AG09309 (cell line): ENCODE data around the gene SWAP70.

ENCODE experiments used
- DNase-seq: peaks from one replicate; pipeline ENCODE4 v3.0.0-alpha.2; 2010; ENCODE audit warnings: low read depth
- H3K4me3 ChIP-seq: 2 replicates; pipeline ENCODE4 v1.5.1; 2011; ENCODE audit warnings: mild to moderate bottlenecking, low read depth, low read length, moderate library complexity; ENCODE audit not compliant: control insufficient read depth
- TF ChIP-seq, protein P1 (sequence below): IDR thresholded peaks from 2 replicates; pipeline ENCODE4 v1.5.1; 2011; ENCODE audit warnings: mild to moderate bottlenecking, low read depth, low read length, inconsistent platforms; ENCODE audit not compliant: insufficient read depth, control insufficient read depth; ENCODE audit errors: missing control alignments

Gene SWAP70

GRCh38 chr11:9726321-9727022 lies 62.6 kb downstream of the SWAP70 start:
- DNase-seq: peak; percentile 10
- TF ChIP-seq, protein P1, sequence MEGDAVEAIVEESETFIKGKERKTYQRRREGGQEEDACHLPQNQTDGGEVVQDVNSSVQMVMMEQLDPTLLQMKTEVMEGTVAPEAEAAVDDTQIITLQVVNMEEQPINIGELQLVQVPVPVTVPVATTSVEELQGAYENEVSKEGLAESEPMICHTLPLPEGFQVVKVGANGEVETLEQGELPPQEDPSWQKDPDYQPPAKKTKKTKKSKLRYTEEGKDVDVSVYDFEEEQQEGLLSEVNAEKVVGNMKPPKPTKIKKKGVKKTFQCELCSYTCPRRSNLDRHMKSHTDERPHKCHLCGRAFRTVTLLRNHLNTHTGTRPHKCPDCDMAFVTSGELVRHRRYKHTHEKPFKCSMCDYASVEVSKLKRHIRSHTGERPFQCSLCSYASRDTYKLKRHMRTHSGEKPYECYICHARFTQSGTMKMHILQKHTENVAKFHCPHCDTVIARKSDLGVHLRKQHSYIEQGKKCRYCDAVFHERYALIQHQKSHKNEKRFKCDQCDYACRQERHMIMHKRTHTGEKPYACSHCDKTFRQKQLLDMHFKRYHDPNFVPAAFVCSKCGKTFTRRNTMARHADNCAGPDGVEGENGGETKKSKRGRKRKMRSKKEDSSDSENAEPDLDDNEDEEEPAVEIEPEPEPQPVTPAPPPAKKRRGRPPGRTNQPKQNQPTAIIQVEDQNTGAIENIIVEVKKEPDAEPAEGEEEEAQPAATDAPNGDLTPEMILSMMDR: no peak

GRCh38 chr11:9728058-9728457 lies 64.2 kb downstream of the SWAP70 start:
- H3K4me3 ChIP-seq: no peak overlapping the region
- TF ChIP-seq, protein P1: no peak
- no peak for DNase-seq

More at GRCh38 chr11:9726321-9727022, 62.6 kb downstream of the SWAP70 start:
- no peak overlapping the region for H3K4me3 ChIP-seq

DNA sequence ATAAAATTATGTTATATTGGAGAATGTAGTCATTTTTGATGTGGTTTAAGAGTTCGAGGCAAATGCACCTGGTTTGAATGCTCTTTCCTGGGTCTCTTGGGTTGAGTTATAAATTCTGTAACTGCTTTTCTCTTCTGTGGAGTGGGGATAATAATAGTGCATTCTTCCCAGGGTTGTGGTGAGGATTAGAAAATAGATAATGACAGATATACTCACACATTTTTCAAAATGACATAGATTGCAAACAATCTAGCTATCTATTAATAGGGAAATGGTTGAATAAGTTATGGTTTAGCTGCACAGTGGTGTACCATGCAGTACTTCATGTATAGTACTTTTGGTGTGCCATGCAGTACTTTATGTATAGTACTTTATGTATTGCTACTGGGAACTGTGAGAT lies 67.4 kb downstream of the SWAP70 start:
- no peak overlapping the region for H3K4me3 ChIP-seq
- TF ChIP-seq, protein P1: no peak

GRCh38 chr11:9732453-9732852 lies 68.6 kb downstream of the SWAP70 start:
- DNase-seq: no peak
- no peak overlapping the region for H3K4me3 ChIP-seq
- TF ChIP-seq, protein P1: no peak

More for the DNA sequence above, 67.4 kb downstream of the SWAP70 start:
- no peak for DNase-seq

DNA sequence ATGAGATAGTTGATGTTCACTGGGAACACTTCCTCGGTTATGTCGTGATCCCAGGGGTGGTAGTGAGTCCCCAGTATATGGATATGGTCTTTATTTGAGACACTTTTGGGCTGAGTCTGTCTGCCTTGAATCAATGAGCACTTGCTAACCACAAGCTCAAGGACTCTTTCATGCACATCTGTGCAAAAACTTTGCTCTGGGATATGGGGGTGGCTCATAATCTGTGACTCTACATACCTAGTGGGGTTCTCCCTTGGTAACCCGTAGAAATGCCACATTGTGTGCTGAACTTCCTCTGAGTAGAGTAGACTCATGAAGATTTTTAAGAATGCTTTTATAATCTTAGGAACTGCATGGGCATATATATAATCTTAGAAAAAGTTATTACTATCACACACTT lies 69.3 kb downstream of the SWAP70 start:
- no peak for DNase-seq
- TF ChIP-seq, protein P1: no peak
- H3K4me3 ChIP-seq: no peak overlapping the region

DNA sequence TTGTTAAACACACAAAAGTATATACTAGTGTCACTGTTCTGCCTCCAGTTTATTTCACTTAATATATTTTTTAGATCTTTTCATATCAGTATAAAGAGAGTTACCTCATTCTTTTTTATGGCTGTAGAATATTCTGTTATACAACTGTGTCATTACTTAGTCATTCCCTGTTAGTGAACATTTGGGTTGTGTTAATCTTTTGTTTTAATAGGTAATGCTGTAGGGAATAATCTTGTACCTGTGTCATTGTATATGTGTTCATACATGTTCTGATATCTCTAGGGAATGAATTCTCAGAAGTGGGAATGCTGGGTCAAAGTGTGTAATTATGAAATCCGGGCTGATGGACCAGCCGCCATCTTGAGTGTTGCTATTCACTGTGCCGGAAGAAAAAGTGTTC lies 71.4 kb downstream of the SWAP70 start:
- TF ChIP-seq, protein P1: no peak
- DNase-seq: no peak
- no peak overlapping the region for H3K4me3 ChIP-seq
